Measurements from ENCODE around the gene CRIM1. TPM values are rescaled to one million over a fixed set of nuclear protein-coding genes. Genes with fewer than 3 reads are reported as not detected.

The CRIM1 gene
- total RNA-seq, 1 experiment from 2014 or later: 46.5 TPM

- no peak overlapping the region for H3K27ac ChIP-seq (ENCODE audit: low read depth, low read length, poor library complexity, severe bottlenecking)
- TF ChIP-seq CTCF (conservative IDR thresholded peaks at IDR 0.05; ENCODE audit: low read depth, low read length) (no peak), EZH2 (IDR thresholded peaks at IDR 0.05; ENCODE audit: borderline replicate concordance, low read depth, low read length, poor library complexity, severe bottlenecking) (no peak)
- ChIA-PET POLR2A (ENCODE audit: low non-redundant PET) (no interaction called here), CTCF (interaction anchor here (1.0 kb wide), 1 partner anchor 98 kb away, joined by 3 read pairs; no protein-coding TSS in a partner anchor)
- no peaks in the 10 kb centered on the region for H3K36me3 ChIP-seq (ENCODE audit: insufficient read depth, low read length, poor library complexity, severe bottlenecking)
- no TSS peak for BruUV-seq (replicated peaks)
- intact Hi-C loops (cut with micrococcal nuclease; ENCODE audit: unreplicated experiment): no loop called here
- peaks cover 56% of the 10 kb centered on the region for H3K4me1 ChIP-seq (ENCODE audit: insufficient read depth, low read length, poor library complexity, severe bottlenecking)
- H3K27me3 ChIP-seq (replicated peaks; ENCODE audit: insufficient read depth, low read depth, low read length, poor library complexity): no peaks in the 10 kb centered on the region
- no peak overlapping the region for H3K4me3 ChIP-seq (ENCODE audit: low read depth, low read length, poor library complexity, severe bottlenecking)
- H3K9me3 ChIP-seq (ENCODE audit: low read depth, low read length, poor library complexity, severe bottlenecking): no peaks in the 10 kb centered on the region
- DNase-seq (ENCODE audit: low spot score): peak; percentile 58
Measured at GRCh38 chr2:36450466-36451196, 95.1 kb downstream of the CRIM1 start.

DNA sequence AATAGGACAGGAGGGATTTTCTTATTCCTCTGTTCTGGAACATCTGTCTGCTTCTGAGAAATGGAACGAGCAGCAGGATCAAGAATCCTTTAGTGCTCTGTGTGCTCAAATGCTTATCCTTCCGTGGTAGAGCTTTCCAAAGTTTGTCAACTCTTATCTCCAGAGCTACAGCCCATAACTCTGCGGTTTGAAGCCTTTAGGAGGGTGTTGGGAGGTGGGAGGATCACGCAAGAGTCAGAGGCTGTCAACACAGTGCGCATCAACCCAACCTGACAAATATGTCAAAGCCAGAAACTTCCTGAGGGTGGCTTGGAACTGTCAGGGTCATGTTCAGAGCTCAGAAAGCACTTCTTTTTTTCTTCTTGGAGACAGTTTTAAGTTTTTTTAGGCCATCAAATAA lies 95.9 kb downstream of the CRIM1 start:
- Histone ChIP-seq H3K4me1 (ENCODE audit: insufficient read depth, low read length, poor library complexity, severe bottlenecking) (peaks cover 63% of the 10 kb centered on the region), H3K9me3 (ENCODE audit: low read depth, low read length, poor library complexity, severe bottlenecking) (no peaks in the 10 kb centered on the region), H3K4me3 (ENCODE audit: low read depth, low read length, poor library complexity, severe bottlenecking) (no peak overlapping the region), H3K27ac (ENCODE audit: low read depth, low read length, poor library complexity, severe bottlenecking) (no peak overlapping the region), H3K36me3 (ENCODE audit: insufficient read depth, low read length, poor library complexity, severe bottlenecking) (no peaks in the 10 kb centered on the region), H3K27me3 (replicated peaks; ENCODE audit: insufficient read depth, low read depth, low read length, poor library complexity) (no peaks in the 10 kb centered on the region)
- BruUV-seq (replicated peaks): no TSS peak
- DNase-seq (ENCODE audit: low spot score): no peak
- ChIA-PET CTCF (no interaction called here), POLR2A (ENCODE audit: low non-redundant PET) (interaction anchor here (0.7 kb wide), 1 partner anchor 18 kb away, joined by 6 read pairs; no protein-coding TSS in a partner anchor)
- intact Hi-C loops (cut with micrococcal nuclease; ENCODE audit: unreplicated experiment): no loop called here
- no peak for TF ChIP-seq CTCF (conservative IDR thresholded peaks at IDR 0.05; ENCODE audit: low read depth, low read length)

GRCh38 chr2:36452260-36452659 lies 96.7 kb downstream of the CRIM1 start:
- Histone ChIP-seq H3K36me3 (ENCODE audit: insufficient read depth, low read length, poor library complexity, severe bottlenecking) (no peaks in the 10 kb centered on the region), H3K27ac (ENCODE audit: low read depth, low read length, poor library complexity, severe bottlenecking) (no peak overlapping the region), H3K4me1 (ENCODE audit: insufficient read depth, low read length, poor library complexity, severe bottlenecking) (peaks cover 69% of the 10 kb centered on the region), H3K27me3 (replicated peaks; ENCODE audit: insufficient read depth, low read depth, low read length, poor library complexity) (no peaks in the 10 kb centered on the region), H3K4me3 (ENCODE audit: low read depth, low read length, poor library complexity, severe bottlenecking) (no peak overlapping the region), H3K9me3 (ENCODE audit: low read depth, low read length, poor library complexity, severe bottlenecking) (no peaks in the 10 kb centered on the region)
- intact Hi-C loops (cut with micrococcal nuclease; ENCODE audit: unreplicated experiment): no loop called here
- ChIA-PET CTCF (no interaction called here), POLR2A (ENCODE audit: low non-redundant PET) (no interaction called here)
- BruUV-seq (replicated peaks): no TSS peak
- TF ChIP-seq EZH2 (IDR thresholded peaks at IDR 0.05; ENCODE audit: borderline replicate concordance, low read depth, low read length, poor library complexity, severe bottlenecking) (no peak), CTCF (conservative IDR thresholded peaks at IDR 0.05; ENCODE audit: low read depth, low read length) (no peak)
- no peak for DNase-seq (ENCODE audit: low spot score)

Measured in A673 (cell line).